ENCODE results near the gene LAPTM5. TPM values are rescaled to one million over a fixed set of nuclear protein-coding genes. Genes with fewer than 3 reads are reported as not detected.

The LAPTM5 gene
- total and polyA plus RNA-seq, 2 donors (not counting 1 experiment from before 2014, with no cell fraction given), result 1,384 to 1,519 TPM

- Mint-ChIP-seq H3K27me3 (no peaks in the 10 kb centered on the region), H3K27ac (peak overlapping the region; percentile 95), H3K9me3 (ENCODE audit: insufficient read depth) (no peaks in the 10 kb centered on the region), H3K4me1 (peaks cover 88% of the 10 kb centered on the region), H3K4me3 (peak overlapping the region; percentile 92)
- intact Hi-C loops (cut with micrococcal nuclease), result loop anchor here (1.0 to 2.0 kb wide), 2 partner anchors 10 to 17 kb away; no protein-coding TSS in a partner anchor
- Histone ChIP-seq H3K36me3 (replicated peaks in 1 of 2; ENCODE audit: control extremely low read depth in 1 of 2, control insufficient read depth in 1 of 2, extremely low read depth in 1 of 2, insufficient read depth in 2 of 2, low read length in 1 of 2) (peaks cover 0 to 4% of the 10 kb centered on the region in 2 experiments), H3K4me2 (replicated peaks; ENCODE audit: low read depth, low read length, poor library complexity, severe bottlenecking) (peak overlapping the region; percentile 94), H3K27me3 (replicated peaks in 1 of 4; ENCODE audit: control extremely low read depth in 1 of 4, control insufficient read depth in 3 of 4, insufficient read depth in 4 of 4, low read length in 3 of 4) (no peaks in the 10 kb centered on the region), H2AFZ (ENCODE audit: insufficient read depth, low read depth, low read length, poor library complexity, severe bottlenecking) (peak overlapping the region; percentile 58), H3K9ac (ENCODE audit: low read length) (peak overlapping the region; percentile 98), H3K79me2 (ENCODE audit: control insufficient read depth, insufficient read depth, low read length) (peaks cover 50% of the 10 kb centered on the region), H3K4me1 (ENCODE audit: control insufficient read depth in 2 of 2, insufficient read depth in 2 of 2, low read length in 2 of 2) (peaks cover 68 to 78% of the 10 kb centered on the region in 2 donors), H3K4me3 (ENCODE audit: control extremely low read depth in 1 of 5, extremely low read depth in 1 of 5, insufficient read depth in 1 of 5, low read depth in 2 of 5, low read length in 4 of 5) (peak overlapping the region in 2 of 5 experiments; percentile 19 to 96), H3K9me3 (ENCODE audit: control extremely low read depth in 1 of 3, control insufficient read depth in 2 of 3, insufficient read depth in 1 of 3, low read length in 2 of 3) (no peaks in the 10 kb centered on the region), H3K27ac (ENCODE audit: low read length in 2 of 2) (peak overlapping the region; percentile 82 to 98), H4K20me1 (ENCODE audit: control insufficient read depth, insufficient read depth, low read length, poor library complexity, severe bottlenecking) (peaks cover 9% of the 10 kb centered on the region)
- DNase-seq (peak; percentile 57), ATAC-seq (ENCODE audit: low read depth) (no peak)
- TF ChIP-seq EZH2 (IDR thresholded peaks at IDR 0.05; ENCODE audit: borderline replicate concordance, insufficient read depth, low read depth, low read length, poor library complexity, severe bottlenecking) (no peak), CTCF (IDR thresholded peaks at IDR 0.05) (no peak)
- ChIA-PET CTCF (interaction anchor here (1.0 to 27.3 kb wide), 7 partner anchors 7 to 29 kb away, joined by 3 to 769 read pairs (median 5); partner anchors contain the start of gene MATN1), POLR2A (interaction anchor here (0.7 to 4.7 kb wide), 12 partner anchors 8 to 43 kb away, joined by 3 to 40 read pairs (median 4); no protein-coding TSS in a partner anchor)
- WGBS (ENCODE audit: insufficient coverage), result 35% methylated on average over 8 of the region's 11 CpGs
These were observed 4.0 kb upstream of the LAPTM5 start for GRCh38 chr1:30761381-30762151.

All from B cell (primary cell).